Measurements from ENCODE around the gene LAP3. TPM values are rescaled to one million over a fixed set of nuclear protein-coding genes. Genes with fewer than 3 reads are reported as not detected.
A peak's percentile ranks its signal among the peaks of the same experiment; 100 is the strongest.
"Not testable (repeated sequence)": the region's sequence is repeated elsewhere in the genome, so short reads cannot be mapped to it uniquely, and the experiment has no call there.

LAP3 gene
- total RNA-seq, 2 experiments from 2014 or later: 146 TPM

DNA sequence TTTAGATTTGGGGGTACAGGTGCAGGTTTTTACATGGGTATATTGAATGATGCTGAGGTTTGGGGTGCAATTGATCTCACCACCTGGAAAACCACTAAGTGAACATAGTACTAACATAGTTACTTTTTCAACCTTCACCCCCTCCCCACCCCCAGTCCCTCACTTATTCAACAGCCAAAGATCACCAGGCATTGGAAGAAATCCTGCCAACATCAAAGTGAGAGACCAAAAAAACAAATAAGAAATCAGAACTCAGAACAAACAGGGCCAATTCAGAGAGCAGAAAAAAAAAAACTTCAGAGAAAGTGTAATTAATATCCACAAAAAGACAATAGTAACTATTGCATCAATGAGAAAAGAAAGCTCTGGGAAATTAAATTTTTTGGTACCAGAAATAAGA lies 20.5 kb upstream of the LAP3 start:
- no peaks in the 10 kb centered on the region for H3K9me3 Mint-ChIP-seq
- peaks cover 6% of the 10 kb centered on the region for H3K27me3 Mint-ChIP-seq
- no peaks in the 10 kb centered on the region for H3K36me3 Mint-ChIP-seq
- H3K27ac Mint-ChIP-seq: no peak overlapping the region
- H3K4me1 Mint-ChIP-seq: no peaks in the 10 kb centered on the region
- DNase-seq: no peak
- no peak overlapping the region for H3K4me3 Mint-ChIP-seq

DNA sequence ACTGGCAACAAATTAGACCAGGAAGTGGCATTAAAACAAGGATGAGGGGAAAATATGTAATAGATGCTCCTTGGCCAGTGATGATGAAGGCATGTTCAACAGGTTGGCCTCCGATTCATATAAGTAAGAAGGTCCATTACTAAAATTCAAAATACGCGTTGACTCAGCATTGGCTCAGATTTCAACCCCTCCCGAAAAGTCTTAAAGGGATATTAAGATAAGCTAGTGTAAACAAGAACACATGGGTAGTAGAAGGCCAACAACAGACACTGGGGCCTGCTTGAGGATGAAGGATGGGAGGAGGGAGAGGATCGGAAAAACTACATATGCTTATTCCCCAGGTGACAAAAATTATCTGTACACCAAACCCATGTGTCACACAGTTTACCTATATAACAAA lies 19.1 kb upstream of the LAP3 start:
- H3K27me3 Mint-ChIP-seq: peaks cover 6% of the 10 kb centered on the region
- H3K4me1 Mint-ChIP-seq: no peaks in the 10 kb centered on the region
- no peak overlapping the region for H3K27ac Mint-ChIP-seq
- DNase-seq: no peak
- H3K4me3 Mint-ChIP-seq: no peak overlapping the region
- H3K9me3 Mint-ChIP-seq: no peaks in the 10 kb centered on the region
- no peaks in the 10 kb centered on the region for H3K36me3 Mint-ChIP-seq

DNA sequence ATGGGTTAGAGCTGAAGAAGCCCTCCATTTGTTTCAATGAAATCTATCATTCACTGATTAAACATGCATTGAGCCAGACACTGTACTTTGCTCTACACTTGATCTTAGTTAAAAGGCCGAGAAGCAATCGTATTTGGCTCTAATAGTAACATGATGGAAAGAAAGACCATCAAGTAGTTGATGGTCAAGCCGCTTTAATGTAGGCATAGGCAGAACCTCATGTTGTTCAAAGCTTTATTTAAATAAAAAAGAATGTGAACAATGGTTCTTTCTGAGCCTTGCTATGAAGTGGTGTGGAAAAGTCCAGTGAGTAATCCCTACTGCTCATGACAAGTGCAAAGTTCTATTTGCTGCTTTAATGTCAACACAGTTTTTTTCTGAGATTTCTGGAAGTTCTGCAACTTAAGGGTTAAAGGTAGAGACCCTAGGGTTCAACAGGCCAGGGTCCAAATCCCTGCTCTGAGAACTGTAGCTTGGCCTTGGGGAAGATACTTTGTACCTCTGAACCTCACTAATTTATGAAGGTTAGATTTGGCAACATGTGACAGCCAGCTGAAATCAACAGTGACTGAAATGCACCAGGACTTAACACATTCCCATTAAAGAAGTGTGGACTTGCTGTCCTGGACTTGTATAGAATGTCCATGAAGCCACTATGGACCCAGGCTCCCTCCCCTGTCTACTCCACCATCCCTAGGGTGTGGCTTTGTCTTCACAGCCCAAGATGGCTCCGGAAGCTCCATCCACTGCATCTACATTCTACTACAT lies 17.9 kb upstream of the LAP3 start:
- no peak for DNase-seq
- Mint-ChIP-seq H3K4me3 (no peak overlapping the region), H3K9me3 (no peaks in the 10 kb centered on the region), H3K27ac (no peak overlapping the region), H3K36me3 (no peaks in the 10 kb centered on the region), H3K27me3 (peaks cover 6% of the 10 kb centered on the region), H3K4me1 (no peaks in the 10 kb centered on the region)

DNA sequence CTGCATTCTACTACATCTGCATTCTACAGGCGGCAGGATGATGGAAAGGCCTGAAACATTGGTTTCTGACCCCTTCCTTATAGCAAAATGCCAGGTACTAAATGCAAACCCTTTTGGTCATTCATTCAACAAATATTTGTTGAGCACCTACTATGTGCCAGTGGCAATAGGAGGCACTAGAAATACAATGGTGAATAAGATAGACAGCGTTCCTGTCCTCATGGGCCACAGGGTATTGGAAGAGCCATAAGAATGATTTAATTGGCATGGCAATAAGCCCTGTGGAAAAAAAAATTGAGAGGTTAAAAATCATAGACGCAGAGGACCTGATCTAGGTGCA lies 17.3 kb upstream of the LAP3 start:
- no peak for DNase-seq
- H3K36me3 Mint-ChIP-seq: no peaks in the 10 kb centered on the region
- H3K9me3 Mint-ChIP-seq: no peaks in the 10 kb centered on the region
- H3K27ac Mint-ChIP-seq: no peak overlapping the region
- no peaks in the 10 kb centered on the region for H3K4me1 Mint-ChIP-seq
- H3K4me3 Mint-ChIP-seq: no peak overlapping the region
- peaks cover 4% of the 10 kb centered on the region for H3K27me3 Mint-ChIP-seq

DNA sequence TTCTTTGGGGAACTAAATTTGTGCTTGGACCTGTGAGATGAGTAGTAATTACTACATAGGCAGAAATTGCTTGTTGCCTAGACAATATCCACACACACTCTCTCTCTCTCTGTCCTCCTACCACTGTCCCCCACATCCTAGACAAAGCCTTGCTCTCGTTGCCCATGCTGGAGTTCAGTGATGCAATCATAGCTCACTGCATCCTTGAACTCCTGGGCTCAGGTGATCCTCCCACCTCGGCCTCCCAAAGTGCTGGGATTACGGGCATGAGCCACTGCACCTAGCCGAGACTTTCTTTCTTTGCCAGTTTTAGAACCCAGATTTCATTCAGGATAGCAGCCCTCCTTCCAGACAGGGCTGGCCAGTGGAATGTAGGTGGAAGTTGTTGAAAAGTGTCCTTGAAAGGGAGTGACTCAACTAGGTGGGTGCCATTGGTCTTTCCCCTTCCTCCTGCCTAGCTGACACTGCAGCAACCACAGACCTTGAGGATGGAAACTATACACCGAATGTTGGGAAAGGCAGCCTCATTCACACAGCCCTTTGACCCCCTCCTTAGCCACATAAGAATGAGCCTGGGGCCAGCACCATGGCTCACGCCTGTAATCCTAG lies 16.8 kb upstream of the LAP3 start:
- Mint-ChIP-seq H3K27ac (no peak overlapping the region), H3K27me3 (no peaks in the 10 kb centered on the region), H3K9me3 (no peaks in the 10 kb centered on the region), H3K4me3 (no peak overlapping the region), H3K4me1 (no peaks in the 10 kb centered on the region), H3K36me3 (no peaks in the 10 kb centered on the region)
- no peak for DNase-seq

DNA sequence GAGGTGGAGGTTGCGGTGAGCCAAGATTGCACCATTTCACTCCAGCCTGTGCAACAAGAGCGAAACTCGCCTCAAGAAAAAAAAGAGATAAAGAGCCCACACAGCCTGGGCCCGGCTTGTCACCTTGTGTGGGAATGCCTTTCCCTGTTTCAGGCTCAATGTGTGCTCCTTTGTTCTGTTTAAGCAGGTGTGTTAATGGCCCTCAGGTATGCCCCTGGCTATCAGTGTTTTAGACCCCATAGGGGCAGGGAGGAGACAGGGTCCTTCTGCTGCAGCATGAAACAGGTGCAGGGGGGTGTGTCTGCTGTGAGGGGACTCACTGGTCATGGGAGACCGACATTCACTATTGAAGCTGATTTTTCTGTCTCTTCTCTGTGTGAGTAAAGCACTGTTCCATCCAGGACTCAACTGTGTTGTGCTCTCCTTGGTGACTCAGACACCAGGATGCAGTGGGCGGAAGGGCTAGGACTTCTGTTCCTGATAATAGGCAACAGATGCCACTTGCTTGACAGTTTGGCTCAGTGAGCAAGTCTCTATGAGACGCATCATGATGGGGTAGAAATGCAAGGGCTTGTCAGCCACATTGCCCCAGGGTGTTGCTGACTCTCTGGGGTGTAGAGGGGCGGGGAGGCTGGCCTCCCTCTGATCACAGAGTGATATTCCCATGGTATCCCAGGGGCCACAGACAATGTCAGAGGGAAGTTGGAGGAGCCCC lies 15.6 kb upstream of the LAP3 start:
- Mint-ChIP-seq H3K36me3 (no peaks in the 10 kb centered on the region), H3K9me3 (no peaks in the 10 kb centered on the region), H3K4me1 (no peaks in the 10 kb centered on the region), H3K27me3 (no peaks in the 10 kb centered on the region), H3K27ac (no peak overlapping the region), H3K4me3 (no peak overlapping the region)
- DNase-seq: no peak

DNA sequence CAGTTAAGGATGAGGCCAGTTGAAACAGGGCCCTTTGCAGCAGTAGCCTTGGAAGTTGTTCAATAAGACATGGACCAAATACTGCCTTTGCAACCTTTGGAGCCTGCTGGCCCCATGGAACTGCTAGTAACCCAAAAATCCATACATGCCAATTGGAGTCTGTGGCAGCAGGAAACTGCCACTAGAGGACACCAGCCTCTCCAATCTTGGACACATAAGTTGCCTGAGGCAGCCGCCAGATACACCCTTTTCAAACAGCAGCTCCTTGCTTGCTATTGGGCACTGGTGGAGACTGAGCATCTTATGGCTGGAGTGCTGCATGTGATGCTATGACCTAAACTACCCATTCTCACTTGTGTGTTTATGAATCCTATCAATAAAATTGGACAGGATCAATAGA lies 14.8 kb upstream of the LAP3 start:
- Mint-ChIP-seq H3K4me1 (no peaks in the 10 kb centered on the region), H3K9me3 (no peaks in the 10 kb centered on the region), H3K27ac (no peak overlapping the region), H3K36me3 (no peaks in the 10 kb centered on the region), H3K4me3 (no peak overlapping the region), H3K27me3 (no peaks in the 10 kb centered on the region)
- DNase-seq: no peak

DNA sequence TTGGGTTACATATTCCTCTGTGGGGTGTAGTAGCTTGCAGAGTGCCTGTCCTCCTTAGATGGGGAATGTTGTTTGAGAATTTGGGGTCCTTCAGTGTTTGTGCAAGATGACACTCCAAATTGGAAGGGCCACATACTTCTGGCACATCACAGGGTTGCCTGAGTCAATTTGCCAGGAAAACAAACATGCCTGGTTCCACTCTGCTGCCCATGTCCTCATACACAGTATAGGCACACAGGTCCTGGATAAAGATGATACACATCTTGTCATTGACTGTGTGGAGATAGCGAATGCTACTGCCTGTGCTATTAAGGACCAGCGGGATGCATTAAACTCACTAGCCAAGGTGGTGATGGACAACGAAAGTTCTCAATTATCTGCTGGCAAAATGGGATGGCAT lies 11.2 kb upstream of the LAP3 start:
- Mint-ChIP-seq H3K27me3 (no peaks in the 10 kb centered on the region), H3K9me3 (no peaks in the 10 kb centered on the region), H3K27ac (no peak overlapping the region), H3K4me3 (no peak overlapping the region), H3K36me3 (no peaks in the 10 kb centered on the region), H3K4me1 (no peaks in the 10 kb centered on the region)
- no peak for DNase-seq

DNA sequence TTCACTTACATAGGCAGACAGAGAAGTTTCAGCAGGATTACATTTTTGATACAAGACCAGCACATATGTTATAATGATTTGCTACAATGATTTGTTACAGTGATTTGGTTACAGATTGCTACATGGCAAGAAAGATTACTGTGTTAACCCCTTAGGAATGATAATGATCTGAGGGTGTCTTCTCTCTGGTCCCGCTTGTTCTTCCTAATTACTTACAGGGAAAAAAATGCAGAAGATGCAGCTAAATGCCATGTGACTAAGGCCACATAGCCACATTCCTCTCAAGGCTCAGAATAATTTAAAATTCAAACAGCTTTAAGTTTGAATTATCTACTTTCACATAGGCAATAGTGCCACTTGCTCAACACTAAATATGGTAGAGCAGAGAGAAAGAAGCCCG lies 9.7 kb upstream of the LAP3 start:
- no peaks in the 10 kb centered on the region for H3K4me1 Mint-ChIP-seq
- no peak for DNase-seq
- no peak overlapping the region for H3K27ac Mint-ChIP-seq
- no peak overlapping the region for H3K4me3 Mint-ChIP-seq
- no peaks in the 10 kb centered on the region for H3K36me3 Mint-ChIP-seq
- no peaks in the 10 kb centered on the region for H3K27me3 Mint-ChIP-seq
- no peaks in the 10 kb centered on the region for H3K9me3 Mint-ChIP-seq

DNA sequence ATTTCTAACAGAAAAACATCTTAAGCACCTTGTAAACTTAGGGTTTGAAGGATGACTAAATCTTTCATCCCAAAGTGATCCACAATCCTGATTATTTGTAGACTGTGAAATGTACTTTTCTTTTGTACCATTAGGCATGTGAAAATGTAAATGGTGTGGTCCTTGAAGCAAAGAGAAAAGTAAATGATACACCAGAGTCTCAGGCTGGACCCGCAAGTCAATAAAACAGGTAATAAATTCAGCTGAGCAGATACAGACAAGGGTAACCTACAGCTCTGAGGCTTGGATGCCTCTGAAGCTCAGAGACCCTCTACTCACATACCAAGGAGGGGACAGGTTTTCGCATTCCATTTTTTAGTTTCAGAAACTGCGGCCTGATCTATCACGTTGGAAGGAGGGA lies 2.8 kb upstream of the LAP3 start:
- H3K36me3 Mint-ChIP-seq: peaks cover 16% of the 10 kb centered on the region

DNA sequence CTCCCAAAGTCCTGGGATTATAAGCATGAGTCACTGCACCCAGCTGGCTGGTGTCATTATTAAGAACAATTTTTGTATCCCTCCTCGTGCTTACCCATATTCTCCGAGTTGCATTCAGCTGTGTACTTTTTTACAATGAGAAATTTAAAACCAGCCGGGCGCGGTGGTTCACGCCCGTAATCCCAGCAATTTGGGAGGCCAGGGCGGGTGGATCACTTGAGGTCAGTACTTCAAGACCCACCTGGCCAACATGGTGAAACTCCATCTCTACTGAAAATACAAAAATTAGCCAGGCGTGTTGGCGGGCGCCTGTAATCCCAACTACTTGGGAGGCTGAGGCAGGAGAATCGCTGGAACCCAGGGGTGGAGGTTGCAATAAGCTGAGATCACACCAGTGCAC lies 1.8 kb upstream of the LAP3 start:
- not testable (repeated sequence) for H3K4me3 Mint-ChIP-seq, H3K9me3 Mint-ChIP-seq, DNase-seq, H3K27ac Mint-ChIP-seq, H3K27me3 Mint-ChIP-seq
- H3K4me1 Mint-ChIP-seq: peaks cover 17% of the 10 kb centered on the region
- peaks cover 20% of the 10 kb centered on the region for H3K36me3 Mint-ChIP-seq

More for the DNA sequence above, 2.8 kb upstream of the LAP3 start:
- Mint-ChIP-seq H3K27ac (no peak overlapping the region), H3K4me1 (peaks cover 13% of the 10 kb centered on the region), H3K9me3 (no peaks in the 10 kb centered on the region), H3K4me3 (no peak overlapping the region), H3K27me3 (no peaks in the 10 kb centered on the region)
- DNase-seq: no peak

DNA sequence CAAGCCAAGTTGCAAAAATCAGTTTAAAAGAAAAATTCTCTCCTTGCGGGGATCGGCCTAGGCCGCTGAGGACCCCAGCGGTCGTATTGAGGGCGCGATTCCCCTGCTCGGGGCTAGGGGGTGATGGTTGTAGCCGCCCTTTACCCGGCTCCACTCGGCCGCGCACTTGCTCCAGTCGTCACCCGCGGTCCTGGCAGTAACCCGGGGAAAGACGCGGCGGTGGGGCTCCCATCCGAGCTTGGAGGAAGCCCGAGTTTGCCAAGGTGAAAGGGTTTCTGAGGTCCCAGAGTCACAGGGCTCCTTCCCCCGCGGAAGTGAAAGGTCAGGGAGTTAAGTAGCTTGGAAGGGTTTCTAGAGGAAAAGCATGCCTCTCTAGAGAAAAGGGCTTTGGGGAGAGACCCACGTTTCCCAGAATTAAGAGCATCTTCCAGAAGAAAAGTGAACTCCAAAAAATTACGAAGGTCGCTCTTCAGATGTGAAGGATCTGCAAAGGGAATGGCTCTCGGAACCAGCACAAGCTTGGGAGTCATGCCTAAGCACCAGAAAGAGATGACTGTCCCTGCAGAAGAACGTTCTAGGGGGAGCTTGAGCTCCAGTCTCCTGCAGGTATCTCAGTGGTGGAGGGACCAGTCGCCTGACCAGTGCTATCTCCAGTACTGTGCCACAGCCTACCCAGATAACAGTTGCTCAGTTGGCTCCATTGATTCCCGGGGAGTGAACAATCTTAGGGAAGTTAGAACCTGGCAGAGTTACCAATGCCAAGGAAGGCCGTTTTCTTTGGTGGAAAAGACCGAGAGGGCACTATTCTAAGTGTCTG lies 875 bp downstream of the LAP3 start:
- Mint-ChIP-seq H3K27me3 (no peaks in the 10 kb centered on the region), H3K36me3 (peaks cover 23% of the 10 kb centered on the region), H3K4me1 (peaks cover 27% of the 10 kb centered on the region), H3K4me3 (peak overlapping the region; percentile 94), H3K27ac (peak overlapping the region; percentile 95), H3K9me3 (no peaks in the 10 kb centered on the region)
- peak; percentile 36 for DNase-seq

DNA sequence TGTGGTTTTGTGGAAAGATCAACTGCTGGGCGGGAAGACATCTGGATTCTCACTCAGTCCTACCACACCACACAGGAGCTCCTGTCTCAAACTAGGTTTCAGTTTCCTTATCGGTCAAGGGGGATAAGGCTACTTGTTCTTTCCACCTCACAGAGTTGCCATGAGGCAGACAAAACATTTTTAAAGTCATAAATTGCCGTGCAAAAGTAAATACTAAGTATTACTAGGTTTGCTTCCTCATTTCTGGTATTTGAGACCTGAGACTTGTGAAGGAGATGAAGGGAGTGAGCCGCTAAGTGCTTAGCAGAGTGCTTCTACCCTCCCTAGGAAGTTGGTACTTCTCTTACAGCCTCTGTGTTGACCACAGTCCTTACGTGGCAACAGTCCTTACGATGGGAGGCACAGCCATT lies 1.5 kb downstream of the LAP3 start:
- Mint-ChIP-seq H3K9me3 (no peaks in the 10 kb centered on the region), H3K36me3 (peaks cover 24% of the 10 kb centered on the region), H3K4me1 (peaks cover 27% of the 10 kb centered on the region), H3K4me3 (peak overlapping the region; percentile 94), H3K27me3 (no peaks in the 10 kb centered on the region), H3K27ac (peak overlapping the region; percentile 95)
- DNase-seq: no peak

DNA sequence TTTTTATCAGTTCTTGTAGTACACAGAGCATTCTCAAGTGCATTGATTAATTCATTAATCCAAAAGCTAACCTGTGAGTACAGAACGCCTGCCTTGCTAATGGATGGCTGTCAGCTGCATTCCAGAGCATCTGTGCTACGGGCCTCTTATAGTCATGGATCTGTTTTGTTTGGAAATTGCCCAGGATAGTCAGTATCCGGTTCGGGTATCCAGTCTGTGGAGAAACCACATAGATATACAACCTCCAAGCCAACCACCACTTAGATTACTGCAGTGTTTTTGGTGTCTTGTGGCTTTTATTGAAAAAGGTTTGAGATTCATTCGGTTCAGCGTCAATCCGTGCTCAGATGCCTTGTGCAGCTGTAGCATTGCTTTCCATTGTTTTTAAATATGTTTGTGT lies 4.0 kb downstream of the LAP3 start:
- Mint-ChIP-seq H3K36me3 (peaks cover 35% of the 10 kb centered on the region), H3K27ac (no peak overlapping the region), H3K4me3 (no peak overlapping the region), H3K4me1 (peaks cover 26% of the 10 kb centered on the region), H3K27me3 (no peaks in the 10 kb centered on the region), H3K9me3 (no peaks in the 10 kb centered on the region)
- no peak for DNase-seq

DNA sequence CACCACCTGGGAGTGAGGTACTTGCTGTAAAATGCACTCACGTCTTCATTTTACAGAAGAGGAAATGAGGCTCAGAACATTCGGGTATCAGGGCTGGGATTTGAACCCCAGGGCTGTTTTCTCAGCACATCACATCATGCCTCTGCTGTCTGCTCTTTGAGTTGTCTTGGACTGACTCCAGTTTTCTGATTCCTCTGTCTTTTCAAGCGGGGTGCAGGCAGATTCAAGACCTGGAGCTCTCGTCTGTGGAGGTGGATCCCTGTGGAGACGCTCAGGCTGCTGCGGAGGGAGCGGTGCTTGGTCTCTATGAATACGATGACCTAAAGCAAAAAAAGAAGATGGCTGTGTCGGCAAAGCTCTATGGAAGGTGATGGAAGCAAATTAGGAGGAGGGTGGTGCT lies 6.3 kb downstream of the LAP3 start:
- Mint-ChIP-seq H3K27me3 (no peaks in the 10 kb centered on the region), H3K4me1 (peaks cover 23% of the 10 kb centered on the region), H3K4me3 (no peak overlapping the region), H3K36me3 (peaks cover 34% of the 10 kb centered on the region), H3K9me3 (no peaks in the 10 kb centered on the region), H3K27ac (no peak overlapping the region)
- no peak for DNase-seq
